Tibial artery (tissue), 4 donors: ENCODE data around the gene MYCN.
"Not testable (repeated sequence)": the region's sequence is repeated elsewhere in the genome, so short reads cannot be mapped to it uniquely, and the experiment has no call there.

Experiments used
- DNase-seq, 2 donors: peaks; one replicate each; pipeline ENCODE4 v3.0.0-alpha.2; 2019
- H3K27ac ChIP-seq, 2 donors: fragments of 200-600 bp; sonication (generic) in 1 of 2; 1 replicate in 1 of 2; 2 replicates in 1 of 2; pipeline ENCODE4 v1.5.1; 2018 to 2019; ENCODE audit warnings: mild to moderate bottlenecking in 1 of 2
- H3K27me3 ChIP-seq, 2 donors: fragments of 200-600 bp; sonication (generic) in 1 of 2; one replicate each; pipeline versions ENCODE4 v1.5.1 to v1.6.0; 2016 to 2019
- H3K36me3 ChIP-seq, 3 donors: fragments of 200-600 bp; sonication (generic) in 2 of 3; one replicate each; pipeline ENCODE4 v1.5.1; 2016 to 2019; ENCODE audit warnings: mild to moderate bottlenecking in 2 of 3
- H3K4me1 ChIP-seq, 4 donors: fragments of 200-600 bp; sonication (generic) in 2 of 4; 1 replicate in 3 of 4; 2 replicates in 1 of 4; pipeline ENCODE4 v1.5.1; 2016 to 2019
- H3K4me3 ChIP-seq, 2 donors: fragments of 200-600 bp; sonication (generic) in 1 of 2; 1 replicate in 1 of 2; 2 replicates in 1 of 2; pipeline ENCODE4 v1.5.1; 2018 to 2019; ENCODE audit warnings: mild to moderate bottlenecking in 2 of 2
- H3K9me3 ChIP-seq, 3 donors: fragments of 200-600 bp; sonication (generic) in 1 of 3; one replicate each; pipeline ENCODE4 v1.5.1; 2016 to 2019
- intact Hi-C: fragments of 100-400 bp; cut with DNase I; formaldehyde crosslinking; loops from one replicate; pipeline ENCODE4 v1.15.0; 2023; ENCODE audit warnings: low total_unique reads
- TF ChIP-seq, protein P1 (sequence below), 2 experiments: fragments of 200-600 bp in 1 of 2; fragments of 450-650 bp in 1 of 2; IDR thresholded peaks; one replicate each; pipeline ENCODE4 v1.5.1; 2017 to 2019; ENCODE audit warnings: antibody characterized with exemption in 2 of 2, mild to moderate bottlenecking in 1 of 2, moderate library complexity in 1 of 2

The MYCN gene

DNA sequence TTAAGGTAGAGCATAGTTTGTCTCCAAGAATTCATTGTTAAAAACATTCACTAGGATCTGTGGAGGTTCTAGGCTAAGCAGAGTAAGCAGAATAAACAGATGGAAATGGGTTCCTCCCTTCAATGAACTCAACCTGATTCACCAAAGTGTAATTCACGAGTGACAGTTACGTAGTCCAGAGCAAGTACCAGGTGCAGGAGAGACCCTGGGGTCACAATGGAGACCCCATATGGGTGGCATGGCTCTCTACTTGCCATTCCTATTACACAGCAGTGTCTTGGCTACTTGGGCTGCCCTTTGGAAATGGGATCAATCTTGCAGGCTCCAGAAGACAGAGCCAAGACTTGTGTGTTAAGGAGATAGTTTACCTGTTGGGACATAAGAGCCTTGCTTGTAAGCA is 7.1 kb downstream of the MYCN start:
- Histone ChIP-seq H3K27me3 (peaks cover 0 to 26% of the 10 kb centered on the region in 2 donors), H3K4me3 (no peak overlapping the region), H3K4me1 (peaks cover 0 to 4% (median 0%) of the 10 kb centered on the region in 4 donors), H3K36me3 (no peaks in the 10 kb centered on the region), H3K9me3 (no peaks in the 10 kb centered on the region), H3K27ac (no peak overlapping the region)
- TF ChIP-seq, protein P1, sequence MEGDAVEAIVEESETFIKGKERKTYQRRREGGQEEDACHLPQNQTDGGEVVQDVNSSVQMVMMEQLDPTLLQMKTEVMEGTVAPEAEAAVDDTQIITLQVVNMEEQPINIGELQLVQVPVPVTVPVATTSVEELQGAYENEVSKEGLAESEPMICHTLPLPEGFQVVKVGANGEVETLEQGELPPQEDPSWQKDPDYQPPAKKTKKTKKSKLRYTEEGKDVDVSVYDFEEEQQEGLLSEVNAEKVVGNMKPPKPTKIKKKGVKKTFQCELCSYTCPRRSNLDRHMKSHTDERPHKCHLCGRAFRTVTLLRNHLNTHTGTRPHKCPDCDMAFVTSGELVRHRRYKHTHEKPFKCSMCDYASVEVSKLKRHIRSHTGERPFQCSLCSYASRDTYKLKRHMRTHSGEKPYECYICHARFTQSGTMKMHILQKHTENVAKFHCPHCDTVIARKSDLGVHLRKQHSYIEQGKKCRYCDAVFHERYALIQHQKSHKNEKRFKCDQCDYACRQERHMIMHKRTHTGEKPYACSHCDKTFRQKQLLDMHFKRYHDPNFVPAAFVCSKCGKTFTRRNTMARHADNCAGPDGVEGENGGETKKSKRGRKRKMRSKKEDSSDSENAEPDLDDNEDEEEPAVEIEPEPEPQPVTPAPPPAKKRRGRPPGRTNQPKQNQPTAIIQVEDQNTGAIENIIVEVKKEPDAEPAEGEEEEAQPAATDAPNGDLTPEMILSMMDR (IDR thresholded peaks at IDR 0.05), result no peak
- intact Hi-C loops, result loop anchor here (10.0 kb wide), 1 partner anchor 303 kb away; no protein-coding TSS in a partner anchor
- DNase-seq, result no peak

DNA sequence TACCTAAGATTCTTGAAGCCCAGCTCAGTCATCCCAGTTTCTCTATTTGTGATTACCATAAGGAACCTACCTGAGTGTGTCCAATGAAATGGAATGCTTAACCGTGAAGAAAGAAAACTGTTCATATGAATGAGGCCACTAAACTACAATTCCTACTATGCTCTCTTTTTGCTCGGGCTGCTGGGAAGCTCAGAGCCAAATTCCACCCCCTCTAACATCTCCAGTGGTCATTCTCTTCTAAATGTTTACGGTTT is 8.3 kb downstream of the MYCN start:
- H3K27me3 ChIP-seq, result peaks cover 0 to 15% of the 10 kb centered on the region in 2 donors
- intact Hi-C loops, result loop anchor here (10.0 kb wide), 1 partner anchor 304 kb away; no protein-coding TSS in a partner anchor
- no peaks in the 10 kb centered on the region for H3K9me3 ChIP-seq
- H3K4me1 ChIP-seq, result no peaks in the 10 kb centered on the region
- no peak for DNase-seq
- H3K27ac ChIP-seq, result no peak overlapping the region
- H3K4me3 ChIP-seq, result no peak overlapping the region
- TF ChIP-seq, protein P1 (IDR thresholded peaks at IDR 0.05), result no peak
- no peaks in the 10 kb centered on the region for H3K36me3 ChIP-seq

DNA sequence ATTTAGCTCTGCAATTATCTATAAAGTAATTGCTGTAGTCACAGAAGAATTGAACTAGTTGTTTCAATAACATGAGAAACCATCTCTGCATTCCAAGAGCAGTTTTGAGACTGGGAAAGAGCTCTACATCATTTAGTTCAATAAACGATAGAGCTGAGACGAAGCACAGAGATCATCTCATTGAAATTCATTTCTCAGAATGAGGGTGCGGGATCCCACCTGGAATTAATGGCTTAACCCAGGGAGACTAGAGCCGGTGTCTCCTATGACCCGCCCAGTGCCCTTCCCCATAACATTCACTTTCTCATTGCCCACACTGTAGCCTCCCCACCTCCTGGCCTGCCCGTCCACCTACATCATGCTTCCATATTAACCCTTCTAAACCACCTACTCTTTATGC is 8.8 kb downstream of the MYCN start:
- Histone ChIP-seq H3K4me3 (no peak overlapping the region), H3K9me3 (no peaks in the 10 kb centered on the region), H3K27me3 (peaks cover 0 to 10% of the 10 kb centered on the region in 2 donors), H3K27ac (no peak overlapping the region), H3K4me1 (no peaks in the 10 kb centered on the region), H3K36me3 (no peaks in the 10 kb centered on the region)
- intact Hi-C loops, result loop anchor here (10.0 kb wide), 1 partner anchor 304 kb away; no protein-coding TSS in a partner anchor
- no peak for DNase-seq
- TF ChIP-seq, protein P1 (IDR thresholded peaks at IDR 0.05), result no peak

DNA sequence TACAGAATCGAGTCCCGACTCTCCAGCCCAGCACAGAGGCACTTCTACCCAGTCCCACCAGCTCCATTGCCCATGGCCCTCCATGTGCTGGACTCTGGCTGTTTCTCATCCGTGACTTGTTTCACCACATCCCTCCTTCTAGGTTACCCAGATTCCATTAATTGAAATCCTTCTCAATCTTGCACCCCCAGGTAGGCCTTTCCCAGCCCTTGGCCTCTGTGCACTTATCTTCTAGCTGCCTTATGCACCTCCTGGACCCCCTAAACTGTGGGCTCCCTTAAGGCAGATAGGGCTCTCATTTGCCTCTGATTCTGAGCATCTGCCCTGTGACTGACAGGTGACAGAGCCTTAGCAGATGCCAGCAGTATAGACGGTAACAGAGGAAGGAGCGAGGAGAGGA is 9.2 kb downstream of the MYCN start:
- Histone ChIP-seq H3K27me3 (peaks cover 0 to 10% of the 10 kb centered on the region in 2 donors), H3K36me3 (no peaks in the 10 kb centered on the region), H3K9me3 (no peaks in the 10 kb centered on the region), H3K4me3 (no peak overlapping the region), H3K4me1 (no peaks in the 10 kb centered on the region), H3K27ac (no peak overlapping the region)
- intact Hi-C loops, result loop anchor here (10.0 kb wide), 1 partner anchor 305 kb away; no protein-coding TSS in a partner anchor
- TF ChIP-seq, protein P1 (IDR thresholded peaks at IDR 0.05), result no peak
- DNase-seq, result no peak

DNA sequence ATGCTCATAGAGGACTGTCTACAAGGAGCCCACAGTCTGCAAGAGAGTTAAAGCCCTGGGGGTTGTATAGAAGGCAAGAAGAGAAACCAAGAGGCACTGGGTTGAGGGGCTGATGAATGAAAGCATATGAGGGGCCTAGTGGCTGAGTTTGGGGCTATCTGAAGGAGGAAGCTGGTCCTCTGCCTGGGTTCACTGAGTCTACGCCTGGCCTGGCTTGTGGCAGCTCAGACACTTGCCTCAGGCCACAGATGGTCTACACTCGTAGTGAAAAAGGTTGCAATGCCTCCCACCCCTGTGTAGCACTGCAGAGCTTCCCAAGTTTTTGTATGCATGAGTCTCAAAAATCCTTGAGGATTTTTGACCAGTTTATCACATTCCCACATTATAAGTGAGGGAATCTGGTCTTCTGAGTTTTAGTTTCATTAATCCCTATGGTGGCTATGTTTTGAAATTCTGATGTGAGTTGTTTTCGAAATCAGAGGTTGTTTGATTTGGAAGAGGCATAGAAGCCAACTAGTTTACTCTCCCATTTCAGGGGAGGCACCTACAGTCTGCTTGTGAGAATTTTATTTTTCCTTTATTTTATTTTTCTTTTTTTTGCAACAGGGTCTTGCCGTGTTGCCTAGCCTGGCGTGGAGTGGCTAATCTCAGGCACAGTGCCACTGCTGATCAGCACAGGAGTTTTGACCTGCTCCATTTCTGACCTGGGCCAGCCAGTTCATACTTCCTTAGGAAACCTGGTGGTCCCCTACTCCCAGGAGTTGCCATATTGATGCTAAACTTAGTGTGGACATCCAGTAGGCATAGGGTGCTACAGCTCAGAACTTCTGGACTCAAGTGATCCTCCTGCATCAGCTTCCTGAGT is 10.0 kb downstream of the MYCN start:
- Histone ChIP-seq H3K27ac (no peak overlapping the region), H3K27me3 (peaks cover 0 to 8% of the 10 kb centered on the region in 2 donors), H3K4me3 (no peak overlapping the region), H3K36me3 (no peaks in the 10 kb centered on the region), H3K9me3 (no peaks in the 10 kb centered on the region), H3K4me1 (no peaks in the 10 kb centered on the region)
- intact Hi-C loops, result no loop called here
- TF ChIP-seq, protein P1 (IDR thresholded peaks at IDR 0.05), result no peak
- DNase-seq, result no peak

DNA sequence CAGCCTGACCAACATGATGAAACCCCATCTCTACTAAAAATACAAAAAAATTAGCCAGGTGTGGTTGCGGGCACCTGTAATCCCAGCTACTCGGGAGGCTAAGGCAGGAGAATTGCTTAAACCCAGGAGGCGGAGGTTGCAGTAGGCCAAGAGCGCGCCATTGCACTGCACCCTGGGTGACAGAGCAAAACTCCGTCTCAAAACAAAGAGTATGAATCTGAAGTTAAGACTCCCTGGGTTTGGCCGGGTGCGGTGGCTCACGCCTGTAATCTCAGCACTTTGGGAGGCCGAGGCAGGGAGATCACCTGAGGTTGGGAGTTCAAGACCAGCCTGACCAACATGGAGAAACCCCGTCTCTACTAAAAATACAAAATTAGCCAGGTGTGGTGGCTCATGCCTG is 11.6 kb downstream of the MYCN start:
- H3K27ac ChIP-seq, DNase-seq, H3K36me3 ChIP-seq, H3K27me3 ChIP-seq, H3K4me3 ChIP-seq, H3K9me3 ChIP-seq, H3K4me1 ChIP-seq, intact Hi-C loops: not testable (repeated sequence)
